LHCN-M2 (cell line): ENCODE measurements around the gene NOXRED1. TPM values are rescaled to one million over a fixed set of nuclear protein-coding genes. Genes with fewer than 3 reads are reported as not detected.
"Not testable (repeated sequence)": the region's sequence is repeated elsewhere in the genome, so short reads cannot be mapped to it uniquely, and the experiment has no call there.

Source experiments
- DNase-seq: peaks from one replicate; pipeline ENCODE4 v3.0.0-alpha.2; 2012; ENCODE audit warnings: low read depth
- polyA plus RNA-seq: library from polyadenylated mRNA; unstranded; fragments of >200 nt; gene quantifications from one replicate; pipeline ENCODE4 v1.2.1, GENCODE V29; 2012; ENCODE audit warnings: missing spikeins
- total RNA-seq: library from RNA; depleted of rRNA; stranded (reverse); fragments of >200 nt; gene quantifications from 2 replicates; pipeline ENCODE4 v1.2.3, GENCODE V29; 2014; rRNA removed

Gene NOXRED1
- total RNA-seq = 0.06 TPM in 1 of 2 replicates, not detected in the other
- polyA plus RNA-seq = 0.06 TPM

- DNase-seq = no peak
Measured at GRCh38 chr14:77423423-77423822, at the start of gene NOXRED1. NOXRED1 (minus strand) TSS chr14:77423523; CDS start chr14:77422889, 634 bp downstream.

GRCh38 chr14:77470224-77470870 lies 47.0 kb upstream of the NOXRED1 start:
- no peak for DNase-seq

GRCh38 chr14:77469539-77469938 lies 46.2 kb upstream of the NOXRED1 start:
- no peak for DNase-seq

GRCh38 chr14:77469067-77469505 lies 45.8 kb upstream of the NOXRED1 start:
- no peak for DNase-seq

GRCh38 chr14:77467801-77468200 lies 44.5 kb upstream of the NOXRED1 start:
- no peak for DNase-seq

- DNase-seq = peak; percentile 77
Measured at GRCh38 chr14:77459072-77459723, 35.9 kb upstream of the NOXRED1 start.

- DNase-seq = peak; percentile 27
Measured at GRCh38 chr14:77458249-77458950, 35.1 kb upstream of the NOXRED1 start.

GRCh38 chr14:77457522-77458248 lies 34.4 kb upstream of the NOXRED1 start, which contains the start of the genes AHSA1 and VIPAS39:
AHSA1 (plus strand) TSS chr14:77458093; CDS start chr14:77458190, 97 bp downstream.
VIPAS39 (minus strand) TSS chr14:77457601; CDS start chr14:77454102, 3,499 bp downstream.
- peak; percentile 99 for DNase-seq

GRCh38 chr14:77457115-77457521 lies 33.8 kb upstream of the NOXRED1 start:
- no peak for DNase-seq

- DNase-seq = no peak
Measured at GRCh38 chr14:77455966-77456640, 32.8 kb upstream of the NOXRED1 start.

- no peak for DNase-seq
Measured at GRCh38 chr14:77442196-77442595, 18.9 kb upstream of the NOXRED1 start.

GRCh38 chr14:77439861-77440260 lies 16.5 kb upstream of the NOXRED1 start:
- DNase-seq = no peak

GRCh38 chr14:77438596-77438995 lies 15.3 kb upstream of the NOXRED1 start:
- no peak for DNase-seq

- peak; percentile 9 for DNase-seq
Measured at GRCh38 chr14:77436042-77436441, 12.7 kb upstream of the NOXRED1 start.

GRCh38 chr14:77426396-77426795 lies 3.1 kb upstream of the NOXRED1 start:
- no peak for DNase-seq

GRCh38 chr14:77424862-77425261 lies 1.5 kb upstream of the NOXRED1 start:
- no peak for DNase-seq

- peak; percentile 35 for DNase-seq
Measured at GRCh38 chr14:77421201-77421600, 2.1 kb downstream of the NOXRED1 start.

- no peak for DNase-seq
Measured at GRCh38 chr14:77416836-77417235, 6.5 kb downstream of the NOXRED1 start.

- DNase-seq = not testable (repeated sequence)
Measured at GRCh38 chr14:77416098-77416497, 7.2 kb downstream of the NOXRED1 start.

GRCh38 chr14:77415403-77416030 lies 7.8 kb downstream of the NOXRED1 start:
- DNase-seq = not testable (repeated sequence)
